Skin of body (tissue), 2 donors: ENCODE results near the gene TSPAN9. TPM values are rescaled to one million over a fixed set of nuclear protein-coding genes. Genes with fewer than 3 reads are reported as not detected.

Experiments used
- DNase-seq: peaks from one replicate; lab custom pipeline; 2025; lab: John Stamatoyannopoulos, UW
- total RNA-seq: library from RNA; depleted of rRNA; stranded (reverse); fragments of >200 nt; gene quantifications from one replicate; pipeline ENCODE4 v1.2.3, GENCODE V29; 2014

Gene TSPAN9
- total RNA-seq, 1 donor from 2014 or later, result 34.3 TPM

GRCh38 chr12:3204730-3205531 is 127.8 kb downstream of the TSPAN9 start:
- DNase-seq, result no peak

- no peak for DNase-seq
Observed at GRCh38 chr12:3205742-3206519, 128.8 kb downstream of the TSPAN9 start.

- DNase-seq, result no peak
Observed at GRCh38 chr12:3206536-3207072, 129.4 kb downstream of the TSPAN9 start.

- DNase-seq, result no peak
Observed at GRCh38 chr12:3207175-3207574, 130.0 kb downstream of the TSPAN9 start.

GRCh38 chr12:3207858-3208257 is 130.7 kb downstream of the TSPAN9 start:
- no peak for DNase-seq

GRCh38 chr12:3213188-3213587 is 136.0 kb downstream of the TSPAN9 start:
- DNase-seq, result no peak

- no peak for DNase-seq
Observed at GRCh38 chr12:3213768-3214167, 136.6 kb downstream of the TSPAN9 start.

- no peak for DNase-seq
Observed at GRCh38 chr12:3214526-3215365, 137.6 kb downstream of the TSPAN9 start.

GRCh38 chr12:3215410-3215975 is 138.3 kb downstream of the TSPAN9 start:
- no peak for DNase-seq

- no peak for DNase-seq
Observed at GRCh38 chr12:3216097-3216496, 138.9 kb downstream of the TSPAN9 start.

- DNase-seq, result no peak
Observed at GRCh38 chr12:3216726-3217682, 139.8 kb downstream of the TSPAN9 start.

GRCh38 chr12:3217683-3218079 is 140.5 kb downstream of the TSPAN9 start:
- DNase-seq, result no peak

- DNase-seq, result peak; percentile 39
Observed at GRCh38 chr12:3218228-3219171, 141.3 kb downstream of the TSPAN9 start.

- no peak for DNase-seq
Observed at GRCh38 chr12:3219233-3219632, 142.1 kb downstream of the TSPAN9 start.

- DNase-seq, result no peak
Observed at GRCh38 chr12:3220382-3221321, 143.5 kb downstream of the TSPAN9 start.

GRCh38 chr12:3222306-3222705 is 145.1 kb downstream of the TSPAN9 start:
- no peak for DNase-seq

- DNase-seq, result no peak
Observed at GRCh38 chr12:3222979-3223378, 145.8 kb downstream of the TSPAN9 start.
